ENCODE measurements around the gene UTS2B.

GRCh38 chr3:191379446-191379845 is 49.1 kb upstream of the UTS2B start:
- TF ChIP-seq CTCF (IDR thresholded peaks at IDR 0.05; ENCODE audit: poor library complexity, severe bottlenecking) (no peak), REST (IDR thresholded peaks at IDR 0.05; ENCODE audit: borderline replicate concordance) (no peak), SMC3 (conservative IDR thresholded peaks at IDR 0.05; ENCODE audit: poor library complexity) (no peak), RAD21 (conservative IDR thresholded peaks at IDR 0.05) (no peak), POLR2AphosphoS5 (IDR thresholded peaks at IDR 0.05) (no peak), TAF1 (IDR thresholded peaks at IDR 0.05; ENCODE audit: low read depth) (no peak), EZH2 (IDR thresholded peaks at IDR 0.05; ENCODE audit: borderline replicate concordance, insufficient read depth, low read length, poor library complexity, severe bottlenecking) (no peak), EP300 (conservative IDR thresholded peaks at IDR 0.05; ENCODE audit: poor library complexity, severe bottlenecking) (no peak)

Measured in neural cell (in vitro differentiated cells).